A549 treated with AZD9567 at 1 μM for 4 hours (cell line): Measurements from ENCODE around the gene MMP8. TPM values are rescaled to one million over a fixed set of nuclear protein-coding genes. Genes with fewer than 3 reads are reported as not detected.

Experiments used
- total RNA-seq: library from RNA; stranded (reverse); fragments of 200-300 nt; extraction: Qiagen RNA extraction; gene quantifications from 5 replicates; pipeline ENCODE4 v1.2.3, GENCODE V29; 2022; ENCODE audit not compliant: insufficient read depth

The MMP8 gene, protein sequence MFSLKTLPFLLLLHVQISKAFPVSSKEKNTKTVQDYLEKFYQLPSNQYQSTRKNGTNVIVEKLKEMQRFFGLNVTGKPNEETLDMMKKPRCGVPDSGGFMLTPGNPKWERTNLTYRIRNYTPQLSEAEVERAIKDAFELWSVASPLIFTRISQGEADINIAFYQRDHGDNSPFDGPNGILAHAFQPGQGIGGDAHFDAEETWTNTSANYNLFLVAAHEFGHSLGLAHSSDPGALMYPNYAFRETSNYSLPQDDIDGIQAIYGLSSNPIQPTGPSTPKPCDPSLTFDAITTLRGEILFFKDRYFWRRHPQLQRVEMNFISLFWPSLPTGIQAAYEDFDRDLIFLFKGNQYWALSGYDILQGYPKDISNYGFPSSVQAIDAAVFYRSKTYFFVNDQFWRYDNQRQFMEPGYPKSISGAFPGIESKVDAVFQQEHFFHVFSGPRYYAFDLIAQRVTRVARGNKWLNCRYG
- not detected in 5 replicates for total RNA-seq

DNA sequence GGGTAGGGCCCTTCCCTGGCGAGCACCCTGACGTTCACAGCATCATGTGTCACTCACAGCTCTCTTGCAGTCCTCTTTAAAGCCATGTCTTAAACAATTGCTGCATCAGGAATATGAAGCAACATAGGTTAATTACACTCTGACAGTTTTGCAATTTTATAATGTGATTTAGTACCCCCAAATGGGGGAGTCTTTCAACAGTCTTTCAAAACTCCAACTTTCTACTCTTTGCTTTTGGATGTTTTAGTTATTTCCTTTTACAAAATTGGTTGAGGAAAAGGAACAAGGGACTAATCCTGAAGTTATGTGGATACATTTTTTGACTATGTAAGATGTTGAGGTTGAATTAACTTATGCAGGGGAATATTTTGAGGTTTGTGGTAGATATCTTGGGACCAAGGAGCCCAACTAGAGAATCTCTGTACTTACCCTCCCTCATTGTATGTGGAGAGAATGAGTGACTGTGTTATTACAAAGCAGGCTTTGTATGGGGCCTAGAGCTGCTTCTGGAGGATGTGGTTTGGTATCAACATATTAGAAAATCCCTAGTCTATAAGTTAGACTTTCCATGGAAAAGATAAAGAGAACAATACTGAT is at the start of gene MMP8:
Gene MMP8, minus strand, starts transcription at position 51 of the 597 bp plus-strand sequence. CDS start 99 bp downstream, outside the sequence.

DNA sequence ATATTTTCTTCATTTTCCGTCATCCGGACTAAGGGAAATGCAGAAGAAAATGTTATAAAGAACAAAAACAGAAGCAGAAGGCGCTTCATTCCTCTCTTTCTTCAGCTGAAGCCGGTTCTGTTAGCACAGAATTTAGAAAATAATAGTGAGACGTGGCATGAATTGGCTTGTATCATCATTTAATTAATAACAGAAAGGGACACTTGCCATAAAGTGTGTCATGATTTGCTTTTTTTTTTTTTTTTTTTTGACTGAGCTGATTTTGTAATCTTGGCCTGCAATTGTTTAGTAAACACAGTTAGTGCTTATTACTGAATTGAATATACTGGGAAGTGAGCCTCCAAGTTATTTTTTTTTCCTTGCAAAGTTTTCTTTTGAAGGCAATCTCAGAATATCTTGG is 19.1 kb downstream of the MMP8 start, which contains the start of gene MMP27:
Gene MMP27, minus strand, starts transcription at position 144 of the 400 bp plus-strand sequence. Its CDS starts 55 bp downstream, at position 89.

Other genes starting within 250 kb of the MMP8 start
- gene MMP7, start 194.2 kb downstream of the MMP8 start, total RNA-seq: 20.9 to 31.8 TPM (median 25.1 TPM) in 5 replicates
- gene MMP20, start 99.6 kb downstream of the MMP8 start, total RNA-seq: not detected in 5 replicates
- gene MMP27, start 19.2 kb downstream of the MMP8 start, total RNA-seq: not detected in 5 replicates
- 0.52 to 2.9 TPM (median 0.68 TPM) in 5 replicates for gene MMP10, start 55.7 kb upstream of the MMP8 start, total RNA-seq
- gene MMP1, start 73.2 kb upstream of the MMP8 start, total RNA-seq: 0.58 to 2.4 TPM (median 0.72 TPM) in 5 replicates
- not detected in 5 replicates for gene MMP3, start 118.7 kb upstream of the MMP8 start, total RNA-seq
- gene MMP12, start 150.0 kb upstream of the MMP8 start, total RNA-seq: 0.03 to 0.07 TPM (median 0.03 TPM) in 3 of 5 replicates, not detected in the others
- 0.05 to 0.07 TPM in 2 of 5 replicates, not detected in the others for gene MMP13, start 230.8 kb upstream of the MMP8 start, total RNA-seq